Natural killer cell treated with Interleukin-12 subunit alpha and Interleukin-12 subunit beta and Interleukin-15 and Interleukin-18, amount 100 ng/mL, for 72 hours (primary cell): ENCODE measurements around the gene GPR156. TPM values are rescaled to one million over a fixed set of nuclear protein-coding genes. Genes with fewer than 3 reads are reported as not detected.
"Not testable (repeated sequence)": the region's sequence is repeated elsewhere in the genome, so short reads cannot be mapped to it uniquely, and the experiment has no call there.

ENCODE experiments used
- ATAC-seq, 2 donors: fragments of 150-1000 bp; cut with Tn5 transposase in 1 of 2; sonication (Bioruptor Pico), chemical (Tn5 transposase) in 1 of 2; 2 replicates each; pipeline ENCODE4 v1.10.0; 2021
- DNase-seq: peaks from one replicate; pipeline ENCODE4 v3.0.0; 2022; ENCODE audit warnings: low spot score
- H3K27ac Mint-ChIP-seq, 2 donors: 1 replicate in 1 of 2; 2 replicates in 1 of 2; pipeline ENCODE4 v1.8.0; 2022; ENCODE audit warnings: mixed read lengths in 2 of 2, mild to moderate bottlenecking in 1 of 2, moderate library complexity in 1 of 2
- H3K27me3 Mint-ChIP-seq, 2 donors: 1 replicate in 1 of 2; 2 replicates in 1 of 2; pipeline ENCODE4 v1.8.0; 2022; ENCODE audit warnings: mixed read lengths in 2 of 2
- H3K36me3 Mint-ChIP-seq: one replicate; pipeline ENCODE4 v1.8.0; 2022; ENCODE audit warnings: mixed read lengths
- H3K4me1 Mint-ChIP-seq, 2 donors: 1 replicate in 1 of 2; 2 replicates in 1 of 2; pipeline ENCODE4 v1.8.0; 2022; ENCODE audit warnings: low read depth in 2 of 2, mixed read lengths in 2 of 2, mild to moderate bottlenecking in 1 of 2
- H3K4me3 Mint-ChIP-seq: one replicate; pipeline ENCODE4 v1.8.0; 2022; ENCODE audit warnings: mixed read lengths
- H3K9me3 Mint-ChIP-seq: 2 replicates; pipeline ENCODE4 v1.8.0; 2022; ENCODE audit warnings: mixed read lengths
- total RNA-seq, 2 donors: library from RNA; stranded (reverse); gene quantifications; one replicate each; pipeline ENCODE4 v1.2.3, GENCODE V29; 2022

The GPR156 gene
- total RNA-seq = under 1 TPM in 1 of 2 donors, not detected in 1; 0.12 TPM

DNA sequence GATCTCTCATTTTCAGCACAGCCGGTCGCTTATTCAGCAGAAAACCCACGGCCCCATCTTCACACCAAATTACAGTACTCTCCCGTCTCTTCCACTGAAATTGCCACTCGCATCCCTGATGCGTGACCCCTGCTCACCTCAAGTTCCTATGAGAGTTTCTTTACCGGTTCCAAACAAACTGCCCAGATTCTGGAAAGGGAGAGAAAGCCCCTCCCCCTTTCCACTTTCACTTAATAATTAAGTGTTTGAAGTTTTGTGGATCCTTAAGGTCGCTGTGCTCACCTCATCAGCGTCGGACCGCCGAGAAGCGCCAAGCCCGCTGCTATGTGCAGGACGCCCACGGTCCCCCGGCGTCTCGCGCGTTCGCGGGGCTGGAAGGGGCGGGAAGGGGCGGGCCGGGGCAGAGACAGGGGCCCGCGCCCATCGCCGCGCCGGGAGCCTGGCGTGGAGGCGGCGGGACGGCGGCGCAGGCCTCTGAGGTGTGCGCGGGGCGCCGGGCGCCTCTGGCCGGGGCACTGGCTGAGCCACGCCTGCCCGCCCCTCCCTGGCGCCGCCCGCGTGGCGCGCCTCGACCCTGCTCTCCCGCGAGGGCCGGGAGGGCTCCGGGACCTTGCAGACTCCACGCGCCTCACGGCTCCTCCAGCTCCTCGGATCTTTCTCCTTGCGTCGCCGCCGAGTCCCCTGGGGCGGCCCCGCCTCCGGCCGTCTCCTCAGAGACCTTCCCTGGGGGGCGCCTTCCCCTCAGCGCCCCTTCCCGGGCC, at the start of gene GPR156:
GPR156 (minus strand) TSS at position 476 of the 761 bp plus-strand sequence. CDS start 41,124 bp downstream, outside the sequence.
- ATAC-seq (peak in 1 of 2 donors; percentile 48), DNase-seq (no peak)
- no peaks in the 10 kb centered on the region for H3K4me1 Mint-ChIP-seq
- H3K27ac Mint-ChIP-seq = no peak within 1 kb of the TSS
- H3K4me3 Mint-ChIP-seq = no peak within 1 kb of the TSS
- H3K36me3 Mint-ChIP-seq = no peaks in the 10 kb centered on the region
- H3K27me3 Mint-ChIP-seq = peaks cover 41 to 67% of the 10 kb centered on the region in 2 donors
- no peaks in the 10 kb centered on the region for H3K9me3 Mint-ChIP-seq

DNA sequence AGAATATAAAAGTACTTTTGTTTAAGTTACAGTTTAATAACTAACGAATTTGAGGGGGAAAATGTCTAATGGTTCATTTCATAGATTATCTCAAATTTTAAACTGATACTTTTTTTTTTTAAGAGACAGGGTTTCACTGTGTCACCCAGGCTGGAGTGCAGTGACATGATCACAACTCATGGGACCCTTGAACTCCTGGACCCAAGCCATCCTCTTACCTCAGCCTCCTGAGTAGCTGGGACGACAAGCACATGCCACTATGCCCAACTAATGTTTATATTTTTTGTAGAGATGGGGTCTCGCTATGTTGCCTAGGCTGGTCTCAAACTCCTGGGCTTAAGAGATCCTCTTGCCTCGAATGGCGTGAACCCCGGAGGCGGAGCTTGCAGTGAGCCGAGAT, 47.6 kb upstream of the GPR156 start:
- H3K4me3 Mint-ChIP-seq = no peak overlapping the region
- H3K9me3 Mint-ChIP-seq = no peaks in the 10 kb centered on the region
- ATAC-seq (no peak), DNase-seq (no peak)
- no peaks in the 10 kb centered on the region for H3K27me3 Mint-ChIP-seq
- no peak overlapping the region for H3K27ac Mint-ChIP-seq
- H3K36me3 Mint-ChIP-seq = peaks cover 23% of the 10 kb centered on the region
- H3K4me1 Mint-ChIP-seq = peaks cover 6 to 11% of the 10 kb centered on the region in 2 donors

DNA sequence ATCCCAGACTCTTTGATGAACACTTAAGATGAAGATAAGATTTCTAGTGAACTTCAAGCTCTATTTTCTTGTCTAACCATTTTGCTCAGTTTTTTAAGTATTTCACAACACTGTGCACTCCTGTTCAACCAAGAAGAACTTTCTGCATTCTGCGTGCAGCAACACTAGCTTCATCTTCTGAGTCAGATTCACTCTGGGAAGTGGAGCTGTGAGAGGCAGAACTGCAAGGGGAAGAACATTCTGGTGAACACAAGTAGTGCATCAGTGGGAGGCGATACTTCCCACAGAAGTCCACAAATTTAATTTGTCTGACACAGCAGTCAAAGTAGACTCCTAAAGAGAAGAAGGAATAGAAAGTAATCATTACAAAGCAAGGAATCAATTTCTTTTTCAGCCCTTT, 46.1 kb upstream of the GPR156 start:
- peaks cover 2 to 5% of the 10 kb centered on the region in 2 donors for H3K4me1 Mint-ChIP-seq
- DNase-seq = no peak
- H3K36me3 Mint-ChIP-seq = peaks cover 23% of the 10 kb centered on the region
- no peak for ATAC-seq
- no peak overlapping the region for H3K27ac Mint-ChIP-seq
- H3K4me3 Mint-ChIP-seq = no peak overlapping the region
- H3K9me3 Mint-ChIP-seq = no peaks in the 10 kb centered on the region
- H3K27me3 Mint-ChIP-seq = no peaks in the 10 kb centered on the region

DNA sequence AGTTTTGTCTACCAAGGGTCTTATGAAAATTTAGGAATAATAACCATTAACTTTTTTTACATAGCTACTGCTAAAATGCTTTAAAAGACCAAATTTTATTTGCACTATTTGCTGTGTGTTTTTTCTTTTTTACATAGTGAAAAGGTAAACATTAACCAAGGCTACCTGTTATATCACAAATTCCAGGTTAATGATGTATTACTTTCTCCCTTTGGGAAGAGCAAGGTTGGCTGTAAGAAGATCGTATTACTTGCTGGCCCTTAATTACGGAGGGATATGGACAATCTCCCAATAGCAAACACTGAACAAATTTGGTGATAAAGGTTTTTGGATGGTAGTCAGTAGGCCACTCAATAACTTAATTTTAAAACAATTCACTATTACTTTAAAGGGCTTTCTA, 41.8 kb upstream of the GPR156 start:
- Mint-ChIP-seq H3K4me3 (no peak overlapping the region), H3K36me3 (peaks cover 16% of the 10 kb centered on the region), H3K9me3 (no peaks in the 10 kb centered on the region), H3K27me3 (no peaks in the 10 kb centered on the region), H3K4me1 (peaks cover 4 to 6% of the 10 kb centered on the region in 2 donors), H3K27ac (no peak overlapping the region)
- DNase-seq = no peak
- ATAC-seq = no peak

DNA sequence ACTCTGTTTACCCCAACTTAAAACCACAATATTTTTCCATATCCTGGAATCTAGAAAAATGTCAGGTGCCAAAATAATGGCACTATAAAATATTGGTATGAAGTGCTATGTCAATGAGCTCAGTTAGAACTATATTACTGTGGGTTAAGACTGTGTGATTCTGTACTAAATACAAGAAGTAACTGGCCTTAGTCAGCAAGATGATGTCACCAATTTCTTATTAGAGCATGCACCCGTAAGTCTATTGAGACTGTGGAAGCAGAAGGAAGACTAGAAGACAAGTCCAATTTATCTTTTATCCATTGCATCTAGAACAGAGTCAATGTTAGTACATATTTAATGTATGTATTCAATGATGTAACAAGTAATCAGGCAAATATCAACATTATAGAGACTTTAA, 39.2 kb upstream of the GPR156 start:
- Mint-ChIP-seq H3K27ac (no peak overlapping the region), H3K4me3 (no peak overlapping the region), H3K27me3 (no peaks in the 10 kb centered on the region), H3K4me1 (peaks cover 4 to 6% of the 10 kb centered on the region in 2 donors), H3K36me3 (peaks cover 17% of the 10 kb centered on the region), H3K9me3 (peaks cover 4% of the 10 kb centered on the region)
- no peak for ATAC-seq
- DNase-seq = no peak

DNA sequence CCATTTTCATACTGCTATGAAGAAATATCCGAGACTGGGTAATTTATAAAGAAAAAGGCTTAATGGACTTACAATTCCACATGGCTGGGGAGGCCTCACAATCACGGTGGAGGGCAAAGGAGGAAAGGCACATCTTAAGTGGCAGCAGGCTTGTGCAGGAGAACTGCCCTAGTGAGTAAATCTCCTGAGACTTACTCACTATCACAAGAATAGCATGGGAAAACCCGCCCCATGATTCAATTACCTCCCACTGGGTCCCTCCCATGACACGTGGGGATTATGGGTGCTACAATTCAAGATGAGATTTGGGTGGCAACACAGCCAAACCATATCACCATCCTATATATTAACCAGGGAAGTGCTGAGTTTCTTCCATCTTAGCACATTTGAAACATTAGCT, 38.7 kb upstream of the GPR156 start:
- H3K27me3 Mint-ChIP-seq, H3K4me3 Mint-ChIP-seq, H3K9me3 Mint-ChIP-seq, DNase-seq, ATAC-seq, H3K4me1 Mint-ChIP-seq, H3K27ac Mint-ChIP-seq: not testable (repeated sequence)
- H3K36me3 Mint-ChIP-seq = peaks cover 19% of the 10 kb centered on the region

DNA sequence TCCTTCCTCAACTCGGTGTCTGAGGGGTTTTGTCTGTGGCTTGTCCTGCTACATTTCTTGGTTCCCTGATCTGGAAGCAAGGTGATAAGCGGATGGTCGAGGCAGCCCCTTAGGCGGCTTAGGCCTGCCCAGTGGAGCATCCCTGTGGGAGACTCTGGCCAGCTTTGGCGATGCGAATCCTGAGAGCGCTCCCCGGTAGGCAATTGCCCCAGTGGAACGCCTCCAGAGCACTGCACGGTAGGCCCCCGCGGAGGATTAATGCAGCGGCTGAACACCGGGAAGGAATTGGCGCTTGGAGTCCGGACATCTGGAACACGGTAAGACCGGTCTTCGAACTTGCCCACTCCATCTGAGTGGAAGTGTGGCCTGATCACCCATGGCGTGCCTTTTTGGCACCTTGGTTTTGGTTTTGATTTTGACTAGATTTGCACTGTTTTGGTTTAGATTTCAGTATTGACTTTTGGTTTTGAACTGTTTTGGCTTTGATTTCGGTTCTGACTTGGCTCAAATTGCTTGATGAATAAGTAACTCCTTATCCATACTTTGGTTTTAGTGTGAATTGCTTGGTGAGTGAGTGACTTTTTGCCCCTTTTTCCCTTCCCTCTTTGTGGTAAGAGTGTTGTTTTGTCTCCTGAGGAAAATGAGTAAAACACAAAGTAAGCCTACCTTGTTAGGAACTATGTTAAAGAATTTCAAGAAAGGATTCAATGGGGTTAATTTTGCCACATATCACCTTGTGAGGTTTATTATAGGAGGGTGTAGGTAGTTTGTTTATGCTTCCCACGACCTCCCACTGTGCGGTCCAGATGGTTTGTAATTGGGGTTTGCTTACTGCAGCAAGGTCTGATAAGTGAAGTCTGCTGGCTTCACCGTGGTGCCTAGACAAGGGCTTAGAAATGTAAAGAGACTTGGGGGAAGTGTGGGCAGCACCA, 27.1 kb upstream of the GPR156 start:
- Mint-ChIP-seq H3K27ac (no peak overlapping the region), H3K4me1 (peaks cover 8 to 10% of the 10 kb centered on the region in 2 donors), H3K36me3 (peaks cover 19% of the 10 kb centered on the region), H3K4me3 (no peak overlapping the region), H3K9me3 (peaks cover 13% of the 10 kb centered on the region), H3K27me3 (peaks cover 0 to 3% of the 10 kb centered on the region in 2 donors)
- ATAC-seq = no peak
- no peak for DNase-seq

DNA sequence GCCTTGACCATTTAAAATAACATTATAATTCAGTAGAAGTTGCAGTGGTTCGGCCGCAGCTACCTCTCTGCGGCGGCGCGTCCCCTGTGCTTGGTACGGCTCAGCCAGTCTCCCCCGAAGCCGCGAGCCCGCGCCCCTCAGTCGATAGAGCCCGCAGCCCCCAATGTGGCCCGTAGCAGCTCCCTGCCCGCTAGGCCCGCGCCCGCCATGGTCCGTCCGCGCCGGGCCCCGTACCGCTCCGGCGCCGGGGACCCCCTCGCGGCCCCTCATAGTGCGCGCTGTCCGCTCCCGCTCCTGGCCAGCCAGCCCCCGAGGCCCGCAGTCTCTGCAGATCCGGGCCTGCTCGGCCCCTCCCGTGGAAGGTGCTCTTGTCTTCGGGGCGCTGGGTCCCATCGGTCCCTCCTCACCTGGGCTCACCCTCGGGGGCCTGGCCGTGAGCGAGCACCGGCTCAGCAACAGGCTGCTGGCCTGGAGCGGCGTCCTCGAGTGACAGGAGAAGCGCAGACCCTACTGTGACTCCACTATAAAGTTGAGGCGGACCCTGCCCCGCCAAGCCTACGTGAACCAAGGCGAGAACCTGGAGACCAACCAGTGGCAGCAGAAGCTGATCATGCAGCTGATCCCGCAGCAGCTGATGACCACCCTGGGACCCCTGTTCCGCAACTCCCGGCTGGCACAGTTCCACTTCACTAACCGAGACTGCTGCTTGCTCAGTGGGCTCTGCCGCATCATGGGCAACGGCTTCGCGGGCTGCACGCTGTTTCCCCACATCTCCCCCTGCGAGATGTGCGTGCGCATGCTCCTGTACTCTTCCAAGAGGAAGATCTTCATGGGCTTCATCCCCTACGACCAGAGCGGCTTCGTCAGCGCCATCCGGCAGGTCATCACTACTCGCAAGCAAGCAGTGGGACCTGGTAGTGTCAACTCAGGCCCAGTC, 21.8 kb upstream of the GPR156 start:
- DNase-seq (no peak), ATAC-seq (peak in 1 of 2 donors; percentile 15)
- no peaks in the 10 kb centered on the region for H3K4me1 Mint-ChIP-seq
- no peak overlapping the region for H3K27ac Mint-ChIP-seq
- no peaks in the 10 kb centered on the region for H3K36me3 Mint-ChIP-seq
- no peak overlapping the region for H3K4me3 Mint-ChIP-seq
- H3K9me3 Mint-ChIP-seq = no peaks in the 10 kb centered on the region
- peaks cover 0 to 6% of the 10 kb centered on the region in 2 donors for H3K27me3 Mint-ChIP-seq

DNA sequence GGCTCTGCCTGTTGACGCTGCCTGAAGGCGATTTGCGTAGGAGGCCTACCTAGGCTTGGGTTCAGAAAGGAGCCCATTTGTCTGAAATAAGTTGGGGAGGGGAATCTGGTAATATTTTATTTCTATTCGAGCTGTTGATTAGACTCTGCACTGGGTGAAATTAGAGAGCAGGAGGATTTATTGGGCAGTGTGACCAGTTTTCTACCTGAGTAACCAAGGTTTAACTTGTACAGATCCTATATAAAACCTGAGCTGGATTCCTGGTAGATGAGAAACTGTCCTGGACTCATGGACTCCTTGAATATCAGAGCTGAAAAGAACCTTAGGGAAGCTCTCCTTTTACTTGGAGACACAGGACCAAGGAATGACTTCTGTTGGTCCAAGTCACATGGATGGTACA, 19.6 kb upstream of the GPR156 start:
- Mint-ChIP-seq H3K36me3 (no peaks in the 10 kb centered on the region), H3K4me3 (no peak overlapping the region), H3K4me1 (no peaks in the 10 kb centered on the region), H3K27me3 (peaks cover 0 to 6% of the 10 kb centered on the region in 2 donors), H3K9me3 (no peaks in the 10 kb centered on the region), H3K27ac (no peak overlapping the region)
- no peak for DNase-seq
- ATAC-seq = no peak

DNA sequence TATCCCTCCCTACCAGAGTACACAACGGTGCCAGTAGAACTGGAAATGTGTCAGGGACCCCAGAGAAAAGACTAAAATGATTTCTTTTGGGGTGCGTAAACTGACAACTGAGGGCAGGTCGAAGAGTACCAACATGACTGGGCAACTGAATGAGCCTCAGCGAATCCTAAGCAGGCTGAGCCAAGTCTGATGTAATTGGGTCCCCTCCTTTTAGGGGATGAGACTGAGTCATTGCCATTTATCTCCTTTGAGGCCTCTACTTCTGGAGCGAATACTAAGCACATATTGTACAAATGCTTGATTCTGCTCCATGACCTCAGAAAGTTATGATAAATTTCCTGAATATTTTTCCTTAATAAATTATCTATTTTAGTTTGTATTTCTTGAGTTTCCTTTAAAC, 17.3 kb upstream of the GPR156 start:
- H3K36me3 Mint-ChIP-seq = no peaks in the 10 kb centered on the region
- no peak overlapping the region for H3K4me3 Mint-ChIP-seq
- H3K4me1 Mint-ChIP-seq = no peaks in the 10 kb centered on the region
- H3K27ac Mint-ChIP-seq = no peak overlapping the region
- H3K27me3 Mint-ChIP-seq = peaks cover 6 to 16% of the 10 kb centered on the region in 2 donors
- H3K9me3 Mint-ChIP-seq = no peaks in the 10 kb centered on the region
- no peak for DNase-seq
- ATAC-seq = no peak

DNA sequence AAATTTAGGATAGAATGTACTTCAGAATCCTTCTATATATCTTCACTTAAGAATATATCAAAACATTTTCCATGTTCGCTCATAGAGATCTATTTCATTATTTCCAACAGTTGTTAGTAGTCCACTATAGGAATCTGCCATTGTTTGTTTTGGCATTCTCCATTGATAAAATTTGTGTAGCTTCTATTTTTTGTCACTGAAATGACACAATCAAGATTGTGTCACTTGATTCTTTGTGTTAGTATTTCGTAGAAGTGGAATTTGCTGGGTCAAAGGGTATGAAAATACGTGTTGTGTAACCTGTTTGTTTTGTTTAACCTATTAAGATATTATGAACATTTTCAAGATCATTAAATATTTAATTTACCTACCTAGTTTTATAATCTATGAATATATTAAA, 15.9 kb upstream of the GPR156 start:
- H3K9me3 Mint-ChIP-seq = no peaks in the 10 kb centered on the region
- no peaks in the 10 kb centered on the region for H3K4me1 Mint-ChIP-seq
- ATAC-seq (no peak), DNase-seq (no peak)
- no peak overlapping the region for H3K27ac Mint-ChIP-seq
- H3K27me3 Mint-ChIP-seq = peaks cover 4 to 25% of the 10 kb centered on the region in 2 donors
- no peaks in the 10 kb centered on the region for H3K36me3 Mint-ChIP-seq
- H3K4me3 Mint-ChIP-seq = no peak overlapping the region

DNA sequence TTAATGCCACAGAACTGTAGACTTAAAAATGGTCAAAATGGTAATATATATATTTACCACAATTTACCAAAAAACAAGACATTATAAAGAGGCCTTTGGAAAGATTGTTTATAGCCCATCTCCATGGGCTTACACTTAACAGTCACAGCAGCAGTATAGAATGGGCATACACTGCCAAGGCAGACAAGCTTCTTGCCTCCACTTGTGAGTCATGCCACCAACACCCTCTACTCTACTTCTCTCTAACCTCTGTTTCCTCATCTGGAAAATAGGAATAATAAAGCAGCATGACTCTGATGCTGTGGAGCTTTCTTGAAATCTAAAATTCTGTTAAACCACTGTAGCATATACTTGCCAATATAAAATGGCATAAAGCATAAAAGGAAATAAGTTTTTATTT, 14.4 kb upstream of the GPR156 start:
- no peak for DNase-seq
- Mint-ChIP-seq H3K9me3 (no peaks in the 10 kb centered on the region), H3K4me1 (no peaks in the 10 kb centered on the region), H3K4me3 (no peak overlapping the region), H3K27ac (no peak overlapping the region), H3K36me3 (no peaks in the 10 kb centered on the region), H3K27me3 (peaks cover 4 to 26% of the 10 kb centered on the region in 2 donors)
- ATAC-seq = no peak

DNA sequence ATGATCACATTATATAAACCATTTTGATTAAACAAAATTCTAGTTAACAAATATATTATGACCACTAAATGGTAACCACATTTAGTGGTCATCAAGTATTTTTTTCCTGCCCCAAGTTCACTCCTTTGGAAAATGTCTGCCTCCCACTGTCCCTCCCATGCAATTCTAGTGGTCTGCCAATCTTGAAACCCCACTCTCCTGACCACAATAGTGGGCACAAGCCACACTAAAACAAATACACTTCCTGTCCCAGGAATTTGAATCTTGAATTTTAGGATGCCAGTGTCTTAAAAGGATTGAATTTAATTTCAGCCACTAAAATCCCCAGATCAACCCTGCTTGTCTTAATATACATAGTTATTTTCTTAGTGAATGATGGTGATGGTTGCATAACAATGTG, 14.0 kb upstream of the GPR156 start:
- Mint-ChIP-seq H3K9me3 (no peaks in the 10 kb centered on the region), H3K27me3 (peaks cover 4 to 30% of the 10 kb centered on the region in 2 donors), H3K4me3 (no peak overlapping the region), H3K27ac (no peak overlapping the region), H3K4me1 (no peaks in the 10 kb centered on the region), H3K36me3 (no peaks in the 10 kb centered on the region)
- DNase-seq (no peak), ATAC-seq (no peak)
